Islet of Langerhans (tissue), 1 donor: ENCODE results near the gene TEX2.
"Not testable (repeated sequence)": the region's sequence is repeated elsewhere in the genome, so short reads cannot be mapped to it uniquely, and the experiment has no call there.

Experiments used
- FAIRE-seq: peaks from one replicate; lab custom pipeline; 2011; peaks lifted over from hg19 to GRCh38; lab: Jason Lieb, UNC

TEX2 gene

GRCh38 chr17:64134216-64134970 is 128.7 kb downstream of the TEX2 start:
- FAIRE-seq = no peak

DNA sequence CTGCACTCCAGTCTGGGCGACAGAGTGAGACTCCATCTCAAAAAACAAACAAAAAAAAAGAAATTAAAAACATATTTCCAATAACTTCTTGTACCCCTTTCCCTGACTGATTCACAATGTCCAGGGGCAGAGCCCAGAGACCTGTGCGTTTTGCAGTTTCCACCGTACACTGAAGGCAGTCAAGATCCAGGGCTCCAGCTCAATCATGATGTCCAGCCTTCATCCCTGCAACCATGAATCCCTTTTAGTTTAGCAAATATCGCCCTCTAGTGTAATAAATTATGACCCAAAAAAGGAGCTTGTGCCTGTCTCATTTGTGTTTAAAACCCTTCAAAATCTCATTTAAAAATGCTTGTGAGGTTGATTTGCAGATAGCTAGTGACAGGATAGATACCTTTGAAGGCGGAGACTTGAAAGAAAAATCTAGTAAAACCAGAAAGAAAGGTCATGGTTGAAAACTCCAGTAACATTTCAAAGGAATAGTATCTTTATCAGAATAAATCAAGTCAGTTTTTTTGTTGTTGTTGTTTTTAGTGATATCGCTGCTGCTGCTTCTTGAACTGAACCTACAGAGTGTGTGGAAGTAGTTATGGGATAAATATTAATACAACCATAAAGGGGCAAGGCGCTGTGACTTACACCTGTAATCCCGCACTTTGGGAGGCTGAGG is 129.4 kb downstream of the TEX2 start:
- peak; percentile 96 for FAIRE-seq

GRCh38 chr17:64131606-64132270 is 131.3 kb downstream of the TEX2 start:
- FAIRE-seq = no peak

- FAIRE-seq = no peak
Measured at GRCh38 chr17:64130559-64131001, 132.5 kb downstream of the TEX2 start.

DNA sequence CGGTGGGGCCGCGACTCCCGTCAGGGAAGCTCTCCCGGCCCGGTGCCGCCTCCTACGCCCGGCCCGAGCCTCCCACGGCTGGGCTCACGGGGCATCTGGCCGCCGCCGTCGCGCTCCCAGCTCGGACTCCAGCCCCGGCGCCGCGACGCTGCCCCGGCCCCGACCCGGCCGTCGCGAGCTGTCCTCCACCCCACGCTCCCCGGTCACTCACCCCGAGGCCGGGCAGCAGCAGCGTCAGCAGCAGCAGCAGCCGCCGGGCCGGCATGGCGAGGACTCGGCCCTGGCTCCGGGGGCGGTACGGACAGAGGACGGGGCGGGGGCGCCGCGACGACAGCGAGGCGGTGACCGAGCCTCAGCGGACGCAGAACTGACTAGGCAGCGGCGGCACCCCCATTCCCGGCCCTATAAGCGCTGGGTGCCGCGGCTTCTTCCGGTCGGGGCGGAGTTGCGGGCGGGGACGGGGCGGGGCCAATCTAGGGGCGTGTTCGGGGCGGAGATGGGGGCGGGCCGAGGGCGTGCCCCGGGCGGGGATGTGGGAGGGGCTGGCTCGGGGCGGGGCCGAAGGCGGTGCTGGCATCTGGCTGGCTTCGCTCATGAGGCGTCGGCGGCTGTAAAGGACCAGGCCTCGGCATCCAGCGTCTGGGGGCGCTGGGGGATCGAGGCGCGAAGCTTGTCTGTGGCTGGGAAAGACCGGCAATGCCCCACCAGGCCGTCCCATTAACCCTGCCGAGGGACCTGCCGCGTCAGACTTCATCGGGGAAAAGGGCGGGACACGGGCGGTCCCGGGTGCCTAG is 133.1 kb downstream of the TEX2 start, which contains the start of gene ERN1:
Gene ERN1, minus strand, starts transcription at position 380 of the 794 bp plus-strand sequence. Its CDS starts 115 bp downstream, at position 265.
- no peak for FAIRE-seq

GRCh38 chr17:64129515-64129764 is 133.6 kb downstream of the TEX2 start:
- FAIRE-seq = no peak

GRCh38 chr17:64128787-64129514 is 134.1 kb downstream of the TEX2 start:
- no peak for FAIRE-seq

- no peak for FAIRE-seq
Measured at GRCh38 chr17:64126918-64127317, 136.1 kb downstream of the TEX2 start.

DNA sequence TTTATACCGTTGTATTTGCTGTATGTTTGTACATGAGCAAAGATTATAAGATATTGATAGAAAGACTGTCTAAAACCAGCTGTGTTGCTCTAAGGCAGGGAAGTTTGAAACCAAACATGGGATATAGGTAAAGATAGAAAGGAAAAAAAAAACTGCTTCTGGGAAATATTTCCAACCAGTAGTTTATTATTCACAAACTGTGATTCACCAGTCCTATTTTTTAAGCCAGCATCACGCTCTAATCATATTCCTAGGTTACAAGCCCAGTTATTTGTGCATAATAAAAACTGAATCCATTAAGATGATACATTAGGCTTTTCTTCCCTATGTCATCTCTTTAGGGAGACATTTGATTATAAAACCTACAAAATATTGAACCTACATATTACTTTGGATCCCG is 137.1 kb downstream of the TEX2 start:
- no peak for FAIRE-seq

DNA sequence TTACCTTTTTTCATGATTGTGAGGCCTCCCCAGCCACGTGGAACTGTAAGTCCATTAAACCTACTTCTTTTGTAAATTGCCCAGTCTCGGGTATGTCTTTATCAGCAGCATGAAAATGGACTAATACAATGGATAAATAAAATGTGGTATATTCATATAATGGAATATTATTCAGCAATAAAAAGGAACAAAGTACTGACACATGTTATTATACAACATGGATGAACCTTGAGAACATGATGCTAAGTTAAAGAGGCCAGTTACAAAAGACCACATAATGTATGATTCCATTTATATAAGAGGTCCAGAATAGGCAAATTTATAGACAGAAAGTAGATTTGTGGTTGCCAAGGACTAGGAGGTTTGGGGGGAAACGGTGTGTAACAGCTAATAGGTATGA is 138.5 kb downstream of the TEX2 start:
- FAIRE-seq = no peak

DNA sequence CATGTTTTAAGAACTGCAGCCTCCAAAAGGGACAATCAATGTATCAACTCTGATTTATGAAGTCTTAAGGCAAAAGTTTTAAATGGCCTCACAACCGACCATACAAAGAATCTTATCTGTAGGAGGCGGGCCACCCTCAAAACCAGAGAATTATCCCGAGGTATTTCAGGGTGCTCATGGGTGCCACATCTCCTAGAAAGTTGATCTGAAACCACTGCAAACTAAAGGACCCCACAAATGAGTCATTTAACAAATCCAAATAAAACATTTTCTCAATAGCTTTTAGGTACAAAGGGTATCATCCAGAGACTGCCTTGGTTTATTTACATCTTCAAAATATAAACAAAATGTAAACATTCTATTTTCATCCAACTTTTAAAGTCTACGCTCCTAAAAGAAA is 139.9 kb downstream of the TEX2 start:
- FAIRE-seq = no peak

- FAIRE-seq = not testable (repeated sequence)
Measured at GRCh38 chr17:64120972-64121786, 141.9 kb downstream of the TEX2 start.

- no peak for FAIRE-seq
Measured at GRCh38 chr17:64120159-64120810, 142.8 kb downstream of the TEX2 start.

- no peak for FAIRE-seq
Measured at GRCh38 chr17:64117981-64118979, 144.8 kb downstream of the TEX2 start.

- FAIRE-seq = no peak
Measured at GRCh38 chr17:64115822-64116534, 147.1 kb downstream of the TEX2 start.

DNA sequence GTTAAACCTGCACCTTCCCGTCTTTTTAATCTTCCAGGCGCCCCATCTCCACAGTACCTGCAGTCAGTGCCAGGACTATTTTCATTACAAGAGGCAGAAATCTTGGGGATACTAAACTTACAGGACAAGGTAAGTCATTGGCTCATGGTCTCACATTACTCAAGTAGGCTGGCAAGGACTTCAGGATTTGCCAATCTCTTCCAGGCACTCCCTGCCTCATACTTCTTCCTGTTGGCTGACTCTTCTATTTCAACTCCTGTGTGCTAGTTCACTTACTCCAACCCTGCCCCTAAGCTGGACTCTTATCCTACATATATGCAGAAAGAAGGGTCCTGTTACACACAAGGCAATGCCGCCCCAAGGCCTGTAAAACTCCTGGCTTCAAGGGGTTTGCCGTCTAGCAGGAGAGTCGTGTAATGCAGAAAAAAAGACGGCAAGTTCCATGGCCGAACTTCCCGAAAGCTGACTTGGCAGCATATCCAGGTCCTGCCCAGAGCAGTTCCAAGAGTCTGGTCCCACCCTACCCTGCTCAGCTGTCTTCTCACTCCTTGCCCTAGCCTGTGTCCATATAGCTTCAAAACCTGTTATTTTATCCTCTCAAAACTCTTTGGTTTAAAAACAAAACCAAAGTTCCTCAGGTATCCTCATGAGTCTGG is 147.9 kb downstream of the TEX2 start:
- FAIRE-seq = no peak

DNA sequence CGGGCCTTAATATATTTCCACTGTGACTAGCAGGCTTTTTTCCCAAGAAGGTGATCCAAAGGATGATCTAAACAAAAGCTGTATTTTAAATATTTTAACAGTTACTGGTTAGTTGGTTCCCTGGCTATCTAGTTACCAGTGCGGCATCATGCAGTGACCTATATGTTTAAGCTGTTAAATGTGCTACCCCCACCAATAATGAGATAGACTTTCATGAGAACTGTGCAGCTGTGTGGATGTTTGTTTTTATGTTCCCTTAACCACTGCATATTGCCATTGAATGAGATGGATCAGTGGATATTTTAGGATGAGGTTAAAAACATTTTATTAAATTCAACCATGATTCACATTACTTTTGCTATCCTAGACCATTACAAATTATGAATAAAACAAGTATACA is 150.1 kb downstream of the TEX2 start:
- no peak for FAIRE-seq

DNA sequence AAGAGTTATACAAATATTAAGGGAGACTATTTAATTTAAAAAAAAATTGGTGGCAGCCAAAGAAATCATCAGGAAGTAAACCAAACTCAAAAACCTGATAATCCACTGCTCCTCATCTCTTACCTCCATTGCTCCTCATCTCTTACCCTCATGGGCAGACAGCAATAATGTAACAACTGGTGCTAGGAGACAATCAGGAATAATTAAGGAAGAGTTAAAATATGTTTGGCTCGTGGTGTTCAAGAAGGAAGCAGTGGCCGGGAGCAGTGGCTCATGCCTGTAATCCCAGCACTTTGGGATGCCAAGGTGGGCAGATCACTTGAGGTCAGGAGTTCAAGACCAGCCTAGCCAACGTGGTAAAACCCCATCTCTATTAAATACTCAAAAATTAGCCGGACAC is 151.2 kb downstream of the TEX2 start:
- FAIRE-seq = no peak
